NCI-H2196 treated with DMSO at 0.1 percent for 48 hours (cell line): Measurements from ENCODE around the gene BTF3.

Source experiments
- DNase-seq: peaks from one replicate; lab custom pipeline; 2025; ENCODE audit not compliant: unreplicated experiment; lab: John Stamatoyannopoulos, UW

Gene BTF3

DNA sequence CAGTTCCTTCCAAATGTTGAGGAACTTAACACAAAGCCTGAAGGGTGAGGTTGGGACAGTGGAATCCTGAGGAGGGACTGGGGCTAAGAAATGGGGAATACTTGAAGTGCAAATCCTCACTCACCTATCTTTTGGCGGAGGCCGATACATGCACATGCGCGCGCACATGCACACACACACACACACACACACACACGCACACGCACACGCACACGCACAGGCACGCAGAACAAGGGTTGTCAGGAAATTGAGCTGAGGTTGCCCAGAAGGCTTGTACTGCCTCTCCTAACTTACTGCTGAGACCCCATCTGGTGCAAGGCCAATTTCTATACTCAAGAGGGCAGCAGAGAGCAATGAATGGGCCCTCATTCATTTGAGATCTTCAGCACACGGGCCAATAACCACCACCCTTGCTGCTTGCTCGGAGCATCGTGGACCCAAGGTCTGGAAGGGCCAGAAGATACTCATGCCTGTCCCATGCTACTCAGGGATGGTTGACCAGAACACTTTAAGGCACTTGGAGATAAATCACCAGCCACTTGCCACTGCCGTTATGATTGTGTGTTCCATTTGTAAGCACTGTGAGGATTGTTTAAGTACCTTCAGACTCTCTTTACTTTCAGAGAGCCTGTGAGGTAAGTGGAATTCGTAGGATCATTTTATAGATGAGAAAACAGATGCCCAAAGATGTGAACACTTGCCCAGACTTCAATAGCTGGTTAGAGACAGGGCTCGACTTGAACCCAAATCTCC lies 21.5 kb downstream of the BTF3 start:
- peak; percentile 47 for DNase-seq

DNA sequence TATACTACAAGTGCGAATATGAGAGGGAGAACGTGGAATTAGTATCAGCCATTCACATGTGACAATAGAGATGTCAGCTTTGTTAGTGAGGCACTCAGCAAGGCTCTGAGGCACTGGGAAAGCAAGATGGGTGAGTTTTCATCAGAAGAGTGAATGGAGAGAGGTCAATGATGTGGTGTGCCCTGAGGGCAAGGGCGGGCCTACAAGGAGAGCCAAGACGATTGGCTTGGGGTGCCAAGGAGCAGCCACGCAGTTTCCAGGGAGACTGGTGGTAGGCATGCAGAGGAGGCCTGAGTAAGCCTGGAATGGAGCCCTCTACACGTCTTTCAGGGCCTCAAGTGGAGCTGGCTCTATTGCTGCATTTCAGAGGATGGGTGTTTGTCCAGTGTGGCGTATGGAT lies 24.7 kb downstream of the BTF3 start:
- no peak for DNase-seq

DNA sequence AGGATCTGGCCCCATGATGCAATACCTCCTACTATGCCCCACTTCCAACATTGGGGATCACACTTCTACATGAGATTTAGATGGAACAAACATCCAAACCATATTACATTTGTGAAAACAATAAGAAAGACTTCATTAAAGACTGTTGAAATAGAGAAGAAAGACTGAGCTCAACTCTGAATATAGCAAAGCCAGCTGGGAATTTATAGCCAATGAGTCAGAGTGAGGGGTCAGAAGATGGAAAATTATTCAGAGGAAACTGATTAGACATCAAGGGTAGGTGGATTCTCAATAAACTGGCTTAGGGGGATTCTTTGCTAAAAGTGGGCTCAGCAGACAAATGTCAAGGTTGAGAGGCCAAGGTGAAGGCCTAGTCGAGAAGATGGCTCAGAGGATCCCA lies 25.6 kb downstream of the BTF3 start:
- DNase-seq = no peak

DNA sequence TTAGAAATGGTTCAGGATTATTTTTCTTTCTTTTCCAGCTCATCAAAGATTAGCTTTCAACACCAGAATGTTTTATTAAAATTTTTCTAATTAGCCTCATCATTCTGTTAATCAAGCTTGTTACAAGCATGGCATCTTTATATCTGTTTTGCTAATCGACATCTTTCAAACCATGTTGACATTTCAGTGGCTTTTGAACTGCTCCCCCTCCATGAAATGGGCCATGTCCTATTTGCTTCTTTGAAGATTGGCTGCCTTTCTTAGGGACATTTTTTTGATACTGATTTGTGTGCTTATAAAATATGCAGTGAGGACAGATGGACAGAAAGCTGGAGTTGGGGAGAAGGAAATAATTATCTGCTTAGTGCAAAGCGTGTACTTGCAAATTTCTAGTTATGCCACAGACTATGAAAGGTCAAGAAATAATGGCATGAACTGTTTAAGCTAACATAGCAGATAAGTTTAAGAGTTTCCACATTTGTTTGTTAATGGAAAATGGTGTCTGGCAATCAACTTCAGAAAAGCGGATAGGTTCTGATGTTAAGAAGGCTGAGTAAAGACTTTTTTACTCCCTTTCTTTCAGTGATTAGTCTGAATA lies 27.5 kb downstream of the BTF3 start:
- DNase-seq = no peak

DNA sequence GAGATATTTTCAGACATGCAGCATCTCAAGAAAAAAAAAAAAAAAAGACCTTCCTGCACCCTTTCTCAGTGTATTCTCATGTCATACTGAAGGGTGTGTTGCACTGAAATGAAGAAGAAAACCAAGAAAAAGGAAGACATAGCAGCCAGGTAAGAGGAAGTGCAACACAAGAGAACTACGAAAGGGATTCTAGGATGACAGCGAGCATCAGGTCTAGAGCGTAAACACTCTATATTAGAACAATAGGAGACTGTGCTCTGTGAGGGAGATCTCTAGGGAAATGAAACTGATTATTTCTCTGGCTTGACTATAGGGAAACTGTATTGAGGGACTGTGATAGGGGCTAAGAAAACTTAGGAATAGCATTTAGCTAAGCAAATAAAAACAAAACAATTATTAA lies 30.0 kb downstream of the BTF3 start:
- no peak for DNase-seq

DNA sequence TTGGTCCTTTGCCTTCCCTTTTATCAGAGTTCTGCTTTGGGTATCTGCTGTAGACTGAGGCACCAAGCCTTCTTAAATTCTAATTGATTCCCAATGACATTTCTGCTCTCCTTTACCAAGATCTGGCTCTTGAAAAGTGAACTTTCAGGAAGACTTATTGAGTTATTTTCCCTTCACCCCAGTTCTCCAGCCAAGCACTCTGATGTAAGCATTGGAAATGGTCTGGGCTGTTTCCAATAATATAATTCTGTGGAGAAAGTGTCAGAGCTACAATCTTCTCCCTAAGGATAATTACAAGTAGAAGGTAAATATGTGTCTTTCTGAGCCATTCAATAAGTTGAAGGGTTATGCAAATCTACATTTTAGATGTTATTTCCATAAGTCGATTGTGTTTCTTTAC lies 30.8 kb downstream of the BTF3 start:
- DNase-seq = no peak

DNA sequence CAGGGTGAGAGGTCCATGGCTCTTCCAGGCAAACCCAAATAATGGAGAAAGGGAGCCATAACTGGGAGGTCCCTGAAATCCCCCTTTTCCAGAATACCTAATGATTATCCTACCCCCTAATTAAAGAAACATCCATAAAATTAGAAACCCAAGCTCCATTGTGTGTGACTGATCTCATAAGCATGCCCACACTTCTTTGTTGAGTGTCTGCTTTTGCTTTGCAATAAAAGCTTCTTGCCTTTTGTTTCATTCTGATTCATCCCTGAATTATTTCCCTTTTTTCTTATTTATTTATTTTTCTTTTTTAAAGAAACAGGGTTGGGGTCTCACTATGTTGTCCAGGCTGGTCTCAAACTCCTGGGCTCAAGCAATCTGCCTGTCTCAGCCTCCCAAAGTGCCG lies 33.1 kb downstream of the BTF3 start:
- no peak for DNase-seq

DNA sequence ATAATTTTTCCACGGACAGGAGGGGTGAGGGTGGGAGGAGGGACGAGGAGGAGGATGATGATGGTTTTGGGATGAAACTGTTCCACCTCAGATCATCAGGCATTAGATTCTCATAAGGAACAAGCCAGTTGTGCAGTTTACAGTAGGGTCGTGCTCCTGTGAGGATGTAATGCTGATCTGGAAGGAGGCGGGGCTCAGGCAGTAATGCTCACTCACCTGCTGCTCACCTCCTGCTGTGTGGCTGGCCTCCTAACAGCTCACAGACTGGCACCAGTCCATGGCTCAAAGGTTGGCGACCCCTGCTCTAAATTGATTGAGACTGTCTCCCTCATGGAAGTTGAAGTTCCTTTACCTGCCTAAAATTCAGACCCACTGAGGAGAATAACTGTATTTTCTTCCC lies 34.0 kb downstream of the BTF3 start:
- DNase-seq = no peak

DNA sequence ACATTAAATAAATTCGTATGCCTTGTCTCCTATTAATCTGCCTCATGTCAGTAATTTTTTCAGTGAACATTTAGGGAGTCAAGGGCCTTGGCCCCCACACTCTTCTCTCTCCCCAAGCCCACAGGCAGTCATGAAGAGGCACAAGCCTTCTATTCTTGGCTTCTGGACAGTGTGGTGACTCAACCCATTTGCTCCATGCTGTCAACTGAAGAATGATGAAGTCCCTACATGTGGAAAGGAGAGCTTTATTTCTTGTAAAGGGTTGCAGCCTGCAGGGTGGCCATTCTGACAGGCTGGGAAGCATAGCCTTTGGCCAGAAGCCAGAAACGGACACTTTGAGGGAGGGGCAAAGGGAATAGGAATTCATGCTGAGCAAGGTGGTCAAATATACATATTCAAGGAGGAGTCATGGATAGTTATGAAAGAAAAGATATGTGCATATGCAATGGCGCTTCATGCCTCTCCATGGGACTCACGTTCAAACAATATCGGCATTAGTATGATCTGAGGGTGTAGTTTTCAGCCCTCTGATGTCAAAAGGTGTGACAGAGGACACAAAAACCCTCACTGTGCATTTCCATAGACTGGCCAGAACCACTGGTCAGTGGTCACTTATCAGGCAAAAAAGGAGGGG lies 35.9 kb downstream of the BTF3 start:
- no peak for DNase-seq

DNA sequence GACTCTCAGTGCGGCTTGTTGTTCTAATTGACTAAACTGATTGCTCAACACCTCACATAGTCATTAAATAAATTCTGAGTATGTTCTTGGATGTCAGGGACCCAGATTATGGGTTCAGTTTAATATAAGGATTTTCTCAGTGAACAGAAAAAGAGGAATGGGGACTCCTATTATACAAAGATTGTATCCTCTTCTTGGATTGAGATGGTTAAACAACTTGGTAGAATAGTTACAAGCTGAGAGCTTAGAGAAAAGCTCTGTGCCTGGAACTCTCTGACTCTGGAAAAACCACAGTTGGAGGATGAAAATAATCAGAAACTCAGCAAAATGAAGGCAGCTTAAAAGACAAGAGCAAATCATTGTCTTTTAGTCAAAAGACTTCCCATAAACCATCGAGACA lies 36.7 kb downstream of the BTF3 start:
- no peak for DNase-seq

DNA sequence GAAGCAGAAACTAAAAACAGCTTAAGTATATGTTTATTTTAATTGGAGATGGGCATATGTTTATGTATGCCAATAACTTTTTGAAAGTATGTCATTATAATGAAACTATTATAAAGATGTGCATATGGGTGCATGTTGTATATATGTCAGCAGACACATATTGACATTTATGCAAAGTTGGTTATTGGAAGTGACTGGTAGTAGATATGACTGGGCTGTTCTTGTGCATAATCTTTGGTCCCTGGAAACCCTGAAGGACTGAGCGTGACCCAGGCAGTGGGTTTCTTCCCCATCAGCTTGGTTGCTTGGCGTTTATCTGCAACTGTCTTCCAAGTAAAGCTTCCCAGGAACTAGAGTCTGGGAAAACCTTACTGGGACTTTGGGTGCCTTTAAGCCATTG lies 41.5 kb downstream of the BTF3 start:
- no peak for DNase-seq

DNA sequence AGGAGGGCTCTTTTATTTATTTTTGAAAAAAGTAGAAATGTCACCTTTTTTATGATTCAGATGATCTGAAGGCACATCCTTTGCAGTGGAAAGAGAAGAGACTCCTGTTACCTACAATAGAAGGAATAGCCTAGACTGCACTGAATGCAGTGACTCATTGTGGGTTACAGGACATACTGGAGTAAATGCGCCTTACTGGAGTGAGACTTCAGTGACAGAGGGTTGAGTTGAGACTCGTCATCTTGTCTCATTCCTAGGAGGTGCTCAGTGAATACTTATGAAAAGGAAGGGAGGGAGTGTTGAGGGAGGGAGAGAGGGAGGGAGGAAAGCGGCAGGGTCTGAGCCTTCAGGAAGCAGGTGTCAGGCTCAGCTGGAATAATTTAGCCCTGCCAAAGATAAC lies 42.0 kb downstream of the BTF3 start:
- DNase-seq = peak; percentile 6

DNA sequence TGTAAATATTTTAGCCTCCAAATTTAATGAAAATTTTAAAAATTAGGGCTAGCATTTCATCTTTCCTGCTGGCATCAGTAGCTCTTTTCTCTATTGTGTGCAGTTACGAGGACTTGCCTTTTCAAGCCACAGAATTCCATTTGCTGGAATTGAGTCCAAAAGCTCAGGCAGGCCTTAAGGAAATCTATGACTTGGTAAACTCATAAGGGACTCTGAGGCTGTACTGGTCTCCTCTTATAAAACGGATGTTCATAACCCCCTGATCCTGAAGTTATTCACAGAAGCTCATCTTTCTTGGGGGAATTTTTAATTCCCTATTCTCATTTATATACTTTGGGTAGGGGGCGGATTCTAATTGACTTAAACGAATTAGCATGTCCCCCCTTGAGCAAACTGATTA lies 43.8 kb downstream of the BTF3 start:
- DNase-seq = no peak

DNA sequence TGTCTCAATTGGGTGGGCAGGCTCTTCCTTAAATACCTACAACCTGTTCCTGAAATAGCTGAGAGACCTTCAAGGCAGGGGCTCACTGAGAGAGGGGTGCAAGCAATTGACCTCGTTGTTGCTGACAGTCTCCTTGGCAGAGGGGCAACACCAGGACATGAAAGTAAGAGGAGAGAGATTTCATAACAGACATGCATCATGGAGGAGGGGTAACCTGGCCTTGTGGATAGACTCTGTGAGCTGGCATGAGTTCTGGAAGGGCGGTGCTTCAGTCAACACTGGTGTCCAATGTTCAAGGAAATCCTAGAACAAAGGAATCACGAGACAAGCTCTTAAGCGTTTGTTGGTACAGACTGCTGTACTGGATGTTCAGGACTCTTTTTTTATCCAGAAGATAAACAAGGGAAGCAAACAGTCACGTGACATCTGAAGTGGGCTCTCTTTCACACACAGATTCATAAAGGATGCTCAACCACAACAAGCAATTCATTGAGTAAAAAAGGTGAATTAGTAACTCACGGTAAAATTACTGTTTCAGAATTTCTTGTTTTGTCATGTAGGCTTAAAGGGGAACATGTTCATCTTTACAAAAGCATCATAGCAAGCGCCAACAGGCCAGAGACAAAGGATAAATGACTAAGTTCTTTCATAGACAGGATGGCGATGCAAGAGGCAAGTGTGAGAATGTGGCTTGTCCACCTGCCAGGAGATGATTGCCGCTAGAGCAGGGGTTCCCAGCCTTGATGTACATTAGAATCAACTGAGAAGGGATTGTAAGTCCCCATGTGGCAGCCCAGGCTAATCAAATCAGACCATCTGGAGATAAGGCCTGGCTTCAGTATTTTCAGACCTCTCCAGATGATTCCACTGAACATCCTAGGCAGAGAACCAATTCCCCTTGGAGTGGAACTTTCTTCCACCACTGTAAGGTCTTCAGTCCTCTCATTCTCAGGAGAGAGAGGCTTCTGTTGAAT lies 46.5 kb downstream of the BTF3 start:
- DNase-seq = peak; percentile 79

DNA sequence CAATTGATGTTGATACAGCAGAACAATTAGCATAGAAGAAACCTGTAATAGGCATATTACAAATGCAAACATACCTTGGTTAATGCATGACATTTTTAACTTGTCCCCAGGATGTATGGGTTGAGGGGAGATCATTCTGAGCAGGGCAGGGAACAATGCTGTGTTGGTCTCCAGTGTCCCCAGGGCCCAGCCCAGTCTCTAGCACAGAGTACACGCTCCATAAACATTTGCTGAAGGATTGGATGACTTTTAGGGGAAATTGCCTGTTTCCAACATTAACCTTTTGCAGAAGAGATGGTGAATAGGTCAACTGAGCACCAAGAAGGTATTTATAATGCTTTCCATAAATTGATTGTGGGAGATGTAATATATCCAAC lies 47.1 kb downstream of the BTF3 start:
- DNase-seq = no peak

DNA sequence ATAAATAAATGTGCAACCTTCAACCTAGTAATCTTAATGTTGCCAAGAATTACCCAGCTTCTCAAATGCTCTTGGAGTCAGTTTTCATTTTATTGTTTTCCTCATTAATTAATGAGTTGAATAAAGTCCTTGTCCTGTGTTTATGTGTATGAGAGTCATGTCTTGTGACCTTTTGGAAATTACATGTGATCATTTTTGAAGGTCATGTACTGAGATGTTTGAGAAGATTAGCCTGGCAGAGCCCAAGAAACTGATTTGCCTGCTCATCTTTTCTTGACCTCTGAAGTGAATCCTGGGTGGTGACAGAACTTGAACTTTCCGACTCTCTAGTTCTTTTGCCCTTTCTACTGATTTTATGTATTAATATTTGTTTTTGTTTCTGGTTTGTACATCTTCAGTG lies 51.8 kb downstream of the BTF3 start:
- no peak for DNase-seq

DNA sequence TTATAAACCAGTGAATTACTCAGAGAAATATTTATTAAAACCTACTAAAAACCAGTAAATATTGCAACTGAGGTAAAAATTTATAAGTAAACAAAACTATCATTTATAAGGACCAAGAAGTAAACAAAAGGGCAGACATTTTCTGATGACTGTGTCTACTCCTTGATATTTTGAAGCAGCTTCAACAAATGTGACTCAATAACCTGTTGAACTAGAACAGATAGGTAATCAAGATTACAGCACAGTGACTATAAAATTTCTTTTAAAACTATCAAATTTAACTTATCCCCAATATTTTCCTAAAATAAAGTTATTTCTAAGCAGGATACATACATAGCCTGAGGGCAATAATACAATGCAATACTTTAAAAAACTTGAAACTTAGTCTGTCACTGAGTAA lies 54.4 kb downstream of the BTF3 start:
- DNase-seq = no peak
